ENCODE results near the gene PSMD13. TPM values are rescaled to one million over a fixed set of nuclear protein-coding genes. Genes with fewer than 3 reads are reported as not detected.
"Not testable (repeated sequence)": the region's sequence is repeated elsewhere in the genome, so short reads cannot be mapped to it uniquely, and the experiment has no call there.

The PSMD13 gene
- total RNA-seq (2014; rRNA removed; shearing (Covaris generic)) = 248 and 295 TPM in 2 replicates

DNA sequence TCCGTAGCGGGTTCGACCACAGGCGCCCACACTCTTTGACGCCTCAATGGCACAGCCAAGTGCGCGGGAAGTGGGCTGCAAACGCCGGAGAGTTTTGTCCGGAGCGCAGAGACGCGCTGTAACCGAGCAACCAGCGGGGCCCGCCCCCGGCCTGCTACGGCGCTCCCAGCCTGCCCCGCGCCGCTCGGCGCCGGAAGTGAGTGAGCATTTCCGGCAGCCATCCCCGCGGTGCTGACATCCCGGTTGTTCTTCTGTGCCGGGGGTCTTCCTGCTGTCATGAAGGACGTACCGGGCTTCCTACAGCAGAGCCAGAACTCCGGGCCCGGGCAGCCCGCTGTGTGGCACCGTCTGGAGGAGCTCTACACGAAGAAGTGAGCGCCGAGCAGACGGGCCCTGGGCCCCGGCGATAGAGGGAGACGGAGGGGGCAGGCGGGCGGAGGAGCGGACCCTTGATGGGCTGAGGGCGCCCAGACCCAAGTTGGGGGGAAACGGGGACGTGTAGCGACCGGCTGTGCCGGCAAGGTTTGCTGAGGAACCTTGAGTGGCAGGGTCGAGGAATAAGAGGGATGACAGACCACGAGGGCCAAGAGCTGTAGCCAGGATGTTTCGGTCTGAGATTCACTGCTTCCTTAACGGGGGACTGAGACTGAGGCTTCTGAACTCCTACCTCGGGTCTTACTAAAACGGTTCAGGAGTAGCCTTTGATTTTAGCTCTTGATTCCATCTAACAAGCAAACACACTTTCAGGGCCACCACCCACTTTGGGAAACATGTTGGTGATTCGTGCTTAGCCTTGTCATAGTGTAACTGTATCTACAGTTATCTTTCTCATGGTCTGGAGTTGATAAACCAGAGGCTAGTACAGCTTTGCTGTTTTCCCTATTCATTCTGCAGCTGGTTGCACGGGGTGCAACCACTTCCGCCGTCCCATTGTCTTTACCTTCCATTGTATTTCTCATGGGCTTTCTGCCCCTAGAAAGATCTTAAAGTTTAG is at the start of gene PSMD13:
Gene PSMD13 (plus strand): TSS at position 203 of the 994 bp plus-strand sequence. CDS start 74 bp downstream, at position 277.
- DNase-seq (ENCODE audit: low spot score) = peak; percentile 78

DNA sequence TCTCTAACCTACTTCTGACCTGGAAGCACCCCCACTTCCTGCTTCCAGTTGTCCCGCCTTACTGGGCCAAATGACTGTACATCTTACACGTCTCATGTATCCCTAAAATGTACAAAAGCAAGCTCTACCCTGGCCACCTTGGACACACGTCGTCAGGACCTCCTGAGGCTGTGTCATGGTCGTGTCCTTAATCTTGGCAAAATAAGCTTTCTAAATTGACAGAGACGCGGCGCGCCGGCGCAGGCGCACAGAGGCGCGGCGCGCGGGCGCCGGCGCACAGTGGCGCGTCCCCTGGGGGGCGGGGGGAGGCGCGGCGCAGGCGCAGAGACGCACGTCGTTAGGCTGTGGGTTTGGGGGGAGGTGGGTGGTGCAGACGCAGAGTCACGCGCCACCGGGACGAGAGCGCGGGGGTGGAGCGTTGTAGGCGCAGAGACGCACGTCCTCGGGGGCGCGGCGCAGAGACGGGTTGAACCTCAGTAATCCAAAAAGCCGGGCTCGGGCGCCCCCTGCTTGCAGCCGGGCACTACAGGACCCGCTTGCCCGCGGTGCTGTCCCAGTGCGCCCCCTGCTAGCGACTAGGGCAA is 47.5 kb upstream of the PSMD13 start:
- DNase-seq (ENCODE audit: low spot score) = not testable (repeated sequence)

DNA sequence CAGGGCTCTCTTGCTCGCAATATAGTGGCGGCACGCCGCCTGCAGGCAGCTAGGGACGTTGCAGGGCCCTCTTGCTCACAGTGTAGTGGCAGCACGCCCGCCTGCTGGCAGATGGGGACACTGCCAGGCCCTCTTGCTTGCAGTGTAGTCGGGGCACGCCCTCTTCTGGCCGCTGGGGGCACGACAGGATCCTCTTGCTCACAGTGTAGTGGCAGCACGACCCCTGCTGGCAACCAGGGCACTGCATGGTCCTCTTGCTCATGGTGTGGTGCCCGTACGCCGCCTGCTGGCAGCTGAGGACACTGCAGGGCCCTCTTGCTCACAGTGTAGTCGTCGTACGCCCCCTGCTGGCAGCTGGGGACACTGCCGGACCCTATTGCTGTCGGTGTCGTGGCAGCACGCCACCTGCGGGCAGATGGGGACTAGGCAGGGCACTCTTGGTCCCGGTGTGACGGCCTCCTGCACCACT is 46.9 kb upstream of the PSMD13 start:
- not testable (repeated sequence) for DNase-seq (ENCODE audit: low spot score)

DNA sequence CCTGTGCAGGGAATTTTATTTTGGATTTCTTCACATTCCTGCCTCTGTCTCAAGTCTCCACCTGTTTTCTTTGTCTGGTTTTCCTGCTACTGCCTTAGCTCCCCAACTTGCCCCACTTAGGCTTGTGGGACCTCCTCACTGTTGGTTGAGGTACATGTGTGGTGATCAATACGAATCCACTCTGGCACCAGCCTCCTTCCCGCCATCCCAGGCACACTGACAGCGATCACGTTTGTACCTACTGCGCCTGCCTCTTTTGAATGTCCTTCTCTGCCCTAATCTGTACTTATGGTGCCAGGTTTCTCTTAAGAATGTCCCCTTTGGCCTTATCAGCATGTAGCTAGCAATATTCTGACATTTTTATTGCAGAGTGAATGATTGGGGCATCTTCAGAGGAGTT is 46.2 kb upstream of the PSMD13 start:
- DNase-seq (ENCODE audit: low spot score) = not testable (repeated sequence)

DNA sequence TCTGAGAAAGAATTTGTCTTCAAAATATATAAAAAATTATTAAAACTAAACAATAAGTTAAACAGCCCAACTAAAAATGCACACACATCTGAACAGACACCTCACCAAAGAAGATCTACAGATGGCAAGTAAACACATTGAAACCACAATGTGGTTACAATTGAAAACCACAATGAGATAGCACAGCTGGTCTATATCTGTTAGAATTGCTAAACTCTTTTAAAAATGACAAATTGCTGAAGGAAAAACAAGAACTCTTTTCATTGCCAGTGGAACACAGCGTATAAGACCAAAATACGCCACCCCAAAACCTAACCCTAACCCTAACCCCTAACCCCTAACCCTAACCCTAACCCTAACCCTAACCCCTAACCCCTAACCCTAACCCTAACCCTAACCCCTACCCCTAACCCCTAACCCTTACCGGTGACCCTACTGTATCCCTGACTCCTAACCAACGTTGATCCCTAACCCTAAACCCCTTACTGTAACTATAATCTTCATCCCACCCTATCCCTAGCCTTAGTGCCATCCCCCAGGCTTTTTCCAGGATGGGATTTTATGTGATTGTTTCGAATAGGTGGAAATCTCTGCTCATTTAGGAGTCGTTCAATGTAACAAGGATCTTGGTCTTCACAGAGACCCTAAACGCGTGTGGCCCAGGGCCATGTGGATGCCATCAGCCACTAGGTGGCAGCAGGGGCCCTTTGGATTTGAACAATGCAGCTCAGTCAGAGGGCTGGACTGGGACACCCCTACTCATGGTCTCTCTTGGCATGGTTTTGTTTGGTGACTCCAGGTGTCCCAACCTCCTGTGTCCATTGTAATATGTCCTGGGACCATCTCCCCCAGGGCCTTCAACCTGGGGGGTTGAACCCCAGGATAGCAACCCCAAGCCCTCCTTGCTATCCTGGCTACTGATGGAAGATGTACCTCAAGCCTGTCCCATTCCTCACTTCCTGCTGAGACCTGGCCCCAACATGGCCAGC is 45.0 kb upstream of the PSMD13 start:
- not testable (repeated sequence) for DNase-seq (ENCODE audit: low spot score)

DNA sequence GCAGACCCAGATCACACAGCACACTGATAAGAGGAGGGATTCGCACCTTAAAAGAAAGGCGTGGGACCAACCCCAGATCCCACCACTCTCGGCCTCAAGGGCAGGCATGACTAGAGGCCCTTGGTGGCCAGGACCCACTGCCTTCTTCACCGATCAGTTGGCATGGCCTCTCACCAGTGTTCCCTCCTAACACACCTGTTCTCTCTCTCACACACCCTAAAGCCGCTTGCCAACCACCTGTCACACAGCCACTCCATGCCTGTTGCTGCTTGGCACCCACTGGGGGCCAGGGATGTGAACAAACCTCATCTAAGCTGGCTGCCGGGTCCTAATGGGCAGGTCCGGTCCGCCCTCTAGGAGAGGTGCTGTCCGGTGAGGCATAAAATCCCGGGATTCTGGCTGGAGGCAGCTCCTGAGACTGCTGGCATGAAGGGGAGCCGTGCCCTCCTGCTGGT is 44.1 kb upstream of the PSMD13 start, which contains the start of gene SCGB1C1:
Gene SCGB1C1 (plus strand): TSS at position 405 of the 455 bp plus-strand sequence. CDS start 22 bp downstream, at position 427.
- DNase-seq (ENCODE audit: low spot score) = not testable (repeated sequence)

DNA sequence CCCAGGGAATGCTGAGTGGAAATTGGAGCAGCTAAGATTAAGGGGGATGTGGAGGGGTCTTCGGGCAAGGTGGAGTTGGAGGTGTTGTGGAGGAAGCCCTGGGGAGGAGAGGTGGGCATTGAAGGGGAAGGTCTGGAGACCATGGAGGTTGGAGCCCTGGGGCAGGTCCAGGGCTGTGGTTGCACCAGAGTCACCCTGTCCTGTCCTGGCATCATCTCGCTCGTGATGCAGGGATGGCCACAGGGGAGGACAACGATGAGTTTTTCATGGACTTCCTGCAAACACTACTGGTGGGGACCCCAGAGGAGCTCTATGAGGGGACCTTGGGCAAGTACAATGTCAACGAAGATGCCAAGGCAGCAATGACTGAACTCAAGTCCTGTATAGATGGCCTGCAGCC is 43.3 kb upstream of the PSMD13 start:
- DNase-seq (ENCODE audit: low spot score) = not testable (repeated sequence)

DNA sequence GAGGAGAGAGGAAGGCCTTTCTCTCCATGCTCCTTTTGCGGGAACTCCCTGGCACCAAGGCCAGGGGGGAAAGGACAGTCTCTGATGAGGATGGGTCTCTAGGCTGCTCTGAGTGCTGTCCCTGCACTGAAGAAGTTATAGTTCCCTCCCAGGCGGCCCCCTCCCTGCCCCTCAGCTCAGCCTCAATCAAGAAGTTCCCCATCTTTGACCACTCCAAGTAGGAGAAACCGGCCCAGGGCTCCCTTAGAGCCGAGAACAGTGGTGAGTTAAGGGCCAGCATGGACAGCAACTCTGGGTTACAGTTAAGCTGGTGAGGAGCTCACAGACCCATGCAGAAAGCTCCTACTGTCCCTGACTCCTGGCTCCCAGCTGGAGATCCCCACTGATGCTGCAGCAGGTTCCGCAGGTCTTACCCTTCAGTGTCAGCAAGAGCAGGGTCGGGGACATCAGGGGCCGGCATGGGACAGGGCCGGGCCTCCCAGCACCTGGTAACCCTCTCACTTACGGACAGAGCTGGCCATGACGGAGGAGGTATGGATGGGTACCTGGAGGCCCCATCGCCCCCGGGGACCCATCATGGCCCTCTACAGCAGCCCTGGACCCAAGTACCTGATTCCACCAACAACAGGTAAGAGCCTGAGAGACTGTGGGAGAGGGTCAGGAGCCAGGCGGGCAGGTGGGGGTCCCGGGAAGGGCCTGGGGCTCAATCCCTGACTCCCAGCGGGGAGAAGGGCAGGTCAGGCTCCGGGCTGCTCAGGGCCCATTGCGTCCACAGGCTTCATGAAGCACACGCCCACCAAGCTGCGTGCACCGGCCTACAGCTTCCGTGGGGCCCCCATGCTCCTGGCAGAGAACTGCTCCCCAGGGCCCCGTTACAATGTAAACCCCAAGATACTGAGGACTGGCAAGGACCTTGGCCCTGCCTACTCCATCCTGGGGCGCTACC is 39.7 kb upstream of the PSMD13 start:
- no peak for DNase-seq (ENCODE audit: low spot score)

DNA sequence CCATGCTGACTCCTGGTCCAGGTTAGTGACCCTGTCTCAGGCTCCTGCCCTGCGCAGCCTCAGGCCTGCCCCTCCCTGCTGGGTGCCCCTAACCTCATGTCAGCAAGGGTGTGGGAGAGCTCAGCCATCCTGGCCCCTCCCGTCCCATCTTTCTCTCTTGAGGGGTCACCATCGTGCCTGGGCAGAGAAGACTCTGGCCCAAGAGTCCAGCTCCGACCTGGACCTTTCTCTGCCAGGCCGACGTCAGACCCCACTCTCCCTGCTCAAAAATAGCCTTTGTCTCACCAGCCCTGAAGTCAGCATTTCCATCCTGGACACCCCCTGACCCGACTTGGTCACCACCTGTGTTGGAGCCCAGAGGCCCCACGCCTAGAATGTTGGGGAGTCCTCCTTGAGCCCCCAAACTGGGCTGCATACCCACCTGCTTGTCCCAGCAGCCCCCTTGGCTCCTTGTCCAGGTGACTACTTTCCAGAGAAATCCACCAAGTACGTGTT is 39.0 kb upstream of the PSMD13 start:
- no peak for DNase-seq (ENCODE audit: low spot score)

DNA sequence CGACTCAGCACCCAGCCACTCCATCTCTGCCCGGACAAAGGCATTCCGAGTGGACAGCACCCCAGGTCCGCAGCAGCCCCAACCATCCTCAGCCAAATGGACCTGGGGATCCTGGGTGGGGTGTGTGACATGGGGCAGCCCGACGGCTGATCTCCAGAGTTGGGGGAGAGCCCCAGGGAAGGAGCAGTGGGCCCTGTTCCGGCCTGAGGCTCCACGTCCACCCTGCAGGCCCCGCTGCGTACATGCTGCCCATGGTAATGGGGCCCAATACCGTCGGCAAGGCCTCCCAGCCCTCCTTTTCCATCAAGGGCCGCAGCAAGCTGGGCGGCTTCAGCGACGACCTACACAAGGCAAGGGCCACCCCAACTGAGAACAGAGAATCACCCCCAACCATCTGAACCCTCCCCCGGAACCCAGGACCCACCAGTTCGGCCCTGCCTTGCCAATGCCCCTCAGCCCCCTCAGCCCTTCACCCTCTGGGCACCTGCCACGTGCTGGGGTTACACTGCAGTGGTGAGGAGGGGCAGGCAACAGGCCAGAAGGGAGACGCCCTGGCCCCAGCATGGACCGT is 38.5 kb upstream of the PSMD13 start:
- DNase-seq (ENCODE audit: low spot score) = no peak

DNA sequence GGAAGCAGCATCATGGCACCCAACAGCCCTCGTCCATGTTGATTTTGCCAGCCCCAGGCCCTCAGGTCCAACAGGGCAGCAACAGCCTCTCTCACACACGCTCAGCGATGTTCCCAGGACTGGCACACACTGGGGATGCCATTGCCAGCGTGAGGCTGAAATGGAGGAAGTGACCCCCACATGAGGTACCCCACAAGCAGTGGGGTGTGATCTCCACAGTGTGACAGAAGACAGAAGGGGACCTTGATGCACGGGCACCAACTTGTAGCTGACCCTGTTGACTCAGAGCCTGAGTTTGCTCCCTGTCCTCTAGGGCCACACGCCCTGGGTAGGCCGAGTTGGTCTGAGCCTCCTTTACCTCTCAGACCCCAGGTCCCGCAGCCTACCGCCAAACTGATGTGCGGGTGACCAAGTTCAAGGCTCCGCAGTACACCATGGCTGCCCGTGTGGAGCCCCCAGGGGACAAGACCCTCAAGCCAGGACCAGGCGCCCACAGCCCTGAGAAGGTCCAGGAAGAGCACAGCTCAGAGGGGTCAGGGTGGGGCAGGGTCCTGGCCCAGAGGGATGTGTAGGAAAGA is 37.7 kb upstream of the PSMD13 start:
- DNase-seq (ENCODE audit: low spot score) = no peak

DNA sequence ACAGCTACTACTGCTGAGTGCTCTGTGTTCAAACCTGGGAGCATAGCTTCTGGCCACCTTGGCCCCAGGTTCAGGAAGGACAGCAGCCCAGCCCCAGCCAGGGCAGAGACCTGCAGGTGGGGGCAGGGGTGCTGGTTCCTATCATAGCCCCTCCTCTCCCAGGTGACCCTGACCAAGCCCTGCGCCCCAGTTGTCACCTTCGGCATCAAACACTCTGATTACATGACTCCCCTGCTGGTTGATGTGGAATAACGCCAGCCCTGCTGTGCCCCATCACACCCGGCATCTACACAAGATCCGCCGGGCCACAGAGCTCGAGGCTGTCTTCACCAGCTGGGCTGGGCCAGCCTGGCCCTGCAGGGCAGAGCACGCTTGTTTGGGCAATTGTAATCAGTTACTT is 37.0 kb upstream of the PSMD13 start:
- DNase-seq (ENCODE audit: low spot score) = no peak

DNA sequence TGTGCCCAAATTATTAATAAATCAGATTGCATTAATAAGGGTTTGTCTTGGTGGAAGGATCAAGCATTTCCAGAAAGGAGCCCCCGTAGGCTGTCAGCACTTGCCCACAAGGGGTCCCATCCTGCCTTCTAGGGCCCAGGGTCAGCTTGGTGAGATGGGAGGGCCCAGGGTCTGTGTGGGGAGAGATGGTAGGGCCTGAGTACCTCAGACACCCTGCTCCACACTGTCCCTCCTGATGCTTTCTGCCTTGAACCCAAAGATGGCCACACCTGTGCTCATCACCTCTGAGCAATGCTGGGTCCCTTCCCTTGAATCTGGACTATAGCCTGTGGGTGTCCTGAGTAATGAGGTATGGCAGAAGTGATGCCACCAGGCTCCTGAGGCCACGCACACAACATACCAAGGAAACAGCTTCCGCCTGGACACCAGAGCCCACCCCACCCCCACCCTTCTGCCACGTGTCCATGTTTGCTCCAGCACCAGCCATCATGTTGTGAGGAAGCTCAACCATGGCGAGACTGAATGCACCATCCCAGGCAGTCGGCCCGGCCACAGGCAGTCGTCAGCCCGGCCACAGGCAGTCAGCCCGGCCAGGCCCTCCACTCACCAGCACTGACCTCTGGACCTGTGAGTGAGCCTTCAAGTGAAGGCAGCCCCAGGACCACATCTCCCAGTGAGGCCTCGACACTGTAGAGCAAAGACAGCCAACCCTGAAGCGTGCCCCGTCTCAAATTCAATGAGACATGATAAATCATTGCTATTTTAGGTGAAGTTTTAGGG is 36.4 kb upstream of the PSMD13 start:
- DNase-seq (ENCODE audit: low spot score) = no peak

DNA sequence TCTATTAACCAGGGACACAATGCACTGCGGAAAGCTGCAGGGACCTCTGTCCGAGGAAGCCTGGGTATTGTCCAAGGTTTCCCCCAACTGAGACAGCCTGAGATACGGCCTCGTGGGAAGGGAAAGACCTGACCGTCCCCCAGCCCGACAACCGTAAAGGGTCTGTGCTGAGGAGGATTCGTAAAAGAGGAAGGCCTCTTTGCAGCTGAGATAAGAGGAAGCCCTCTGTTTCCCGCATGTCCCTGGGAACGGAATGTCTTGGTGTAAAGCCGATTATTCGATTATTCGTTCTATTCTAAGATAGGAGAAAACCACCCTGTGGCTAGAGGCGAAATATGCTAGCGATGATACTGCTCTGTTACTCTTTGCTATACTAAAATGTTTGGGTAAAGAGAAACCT is 34.8 kb upstream of the PSMD13 start:
- DNase-seq (ENCODE audit: low spot score) = no peak

DNA sequence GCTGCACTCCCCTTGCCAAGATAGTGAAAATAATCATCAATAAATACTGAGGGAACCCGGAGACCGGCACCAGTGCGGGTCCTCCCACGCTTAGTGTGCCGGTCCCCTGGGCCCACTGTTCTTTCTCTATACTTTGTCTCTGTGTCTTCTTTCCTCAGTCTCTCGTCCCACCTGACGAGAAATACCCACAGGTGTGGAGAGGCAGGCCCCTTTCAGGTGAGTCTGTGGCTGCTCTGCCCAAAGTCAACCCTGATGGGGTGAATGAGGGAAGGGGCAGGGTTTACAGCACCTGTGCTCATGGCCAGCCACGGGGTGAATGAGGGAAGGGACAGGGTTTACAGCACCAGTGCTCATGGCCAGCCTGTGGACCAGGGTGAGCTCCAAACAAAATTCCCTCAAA is 34.3 kb upstream of the PSMD13 start:
- no peak for DNase-seq (ENCODE audit: low spot score)

DNA sequence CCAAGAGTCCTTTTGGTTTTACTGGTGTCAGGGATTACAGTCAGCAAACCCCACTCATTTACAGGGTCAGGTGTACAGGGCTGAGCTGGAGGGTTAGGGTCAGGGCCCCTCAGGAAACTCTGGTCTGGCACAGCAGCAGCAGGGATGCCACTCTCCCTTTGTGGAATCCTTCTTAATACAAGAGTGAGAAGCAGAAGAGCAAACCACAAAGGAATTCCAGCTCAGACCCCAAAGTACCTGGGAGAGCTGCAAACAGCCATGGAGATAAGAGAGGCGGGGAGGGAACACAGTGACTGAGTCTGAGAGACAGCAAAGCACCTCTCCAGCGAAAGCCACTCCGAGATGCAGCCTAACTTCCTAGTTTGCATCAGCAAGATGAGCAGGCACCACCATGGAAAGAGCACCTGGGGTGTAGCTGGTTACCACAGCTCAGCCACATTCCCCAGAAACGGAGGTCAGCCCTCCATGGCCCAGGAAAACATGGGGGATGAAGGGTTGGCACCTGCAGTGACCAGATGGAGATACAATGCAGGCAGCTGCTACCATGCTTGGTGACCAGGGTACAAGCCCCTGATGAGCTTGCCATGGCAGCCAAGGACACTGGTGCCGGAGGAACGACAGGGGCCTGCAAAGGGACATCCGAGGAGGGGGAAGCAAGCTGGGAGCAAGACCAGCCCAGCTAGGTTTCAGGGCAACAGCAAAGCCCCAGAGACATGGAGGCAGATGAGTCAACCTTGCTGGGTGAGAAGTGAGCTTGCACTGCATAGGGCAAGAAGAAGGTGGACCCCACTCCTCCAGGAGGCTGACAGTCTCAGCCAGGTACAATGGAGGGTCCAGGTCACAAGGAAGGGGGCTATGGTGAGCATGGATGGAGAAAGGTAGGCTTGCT is 33.5 kb upstream of the PSMD13 start:
- no peak for DNase-seq (ENCODE audit: low spot score)

DNA sequence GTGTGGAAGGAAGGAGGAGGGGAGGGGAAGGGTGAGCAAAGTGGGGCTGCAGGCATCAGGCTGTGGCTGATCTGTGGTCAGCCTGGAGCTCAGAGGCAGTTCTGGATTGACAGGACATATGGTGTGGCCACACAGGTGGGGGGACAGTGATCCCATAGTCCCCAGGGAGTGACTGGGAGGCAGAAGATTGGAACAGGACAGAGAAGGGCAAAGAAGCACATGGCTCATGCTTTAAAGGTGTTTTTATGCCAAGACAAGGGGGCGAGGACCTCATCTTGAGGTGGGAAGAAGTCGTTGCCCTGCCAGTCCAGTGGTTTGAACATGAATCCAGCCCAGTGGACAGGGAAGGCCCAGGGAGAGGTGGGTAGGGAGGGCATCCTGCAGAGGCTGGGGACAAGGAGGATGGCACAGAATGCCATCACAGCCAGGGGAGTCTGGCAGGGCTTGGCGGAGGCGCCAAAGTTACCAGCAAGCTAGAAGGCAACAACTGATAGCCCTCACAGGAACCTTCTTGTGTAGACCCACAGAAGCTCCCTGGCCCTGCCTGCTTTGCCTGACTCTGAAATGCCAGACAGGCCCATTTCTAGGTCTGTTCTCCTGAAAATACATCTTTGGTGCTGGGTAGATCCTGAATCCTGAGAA is 32.7 kb upstream of the PSMD13 start:
- DNase-seq (ENCODE audit: low spot score) = no peak
